Measurements from ENCODE around the gene NSMCE1. TPM values are rescaled to one million over a fixed set of nuclear protein-coding genes. Genes with fewer than 3 reads are reported as not detected.

Gene NSMCE1
- total and polyA plus RNA-seq, 2 of the 8 experiments (the other 6 are each of a cell fraction or from before 2014, with no cell fraction given): 8.1 to 16.6 TPM

GRCh38 chr16:27304102-27304501 is 35.5 kb upstream of the NSMCE1 start:
- 91% methylated on average over 2 of the region's 2 CpGs; no CpG with 5 or more reads in 1 of the 2 experiments for WGBS, 2 experiments (ENCODE audit: extremely low coverage in 1 of 2, insufficient coverage in 1 of 2, insufficient read length in 1 of 2, insufficient replicate concordance in 2 of 2, low coverage in 1 of 2, low lambda C conversion rate in 2 of 2, missing lambda C conversion rate in 1 of 2)
- FAIRE-seq (no peak), DNase-seq (ENCODE audit: low read depth in 1 of 2, low spot score in 2 of 2) (no peak)
- TF ChIP-seq FOSL1 (IDR thresholded peaks at IDR 0.05; ENCODE audit: insufficient read depth, low read depth, low read length): no peak
- TF ChIP-seq POLR2A (IDR thresholded peaks at IDR 0.05; ENCODE audit: control extremely low read depth in 1 of 2, low read depth in 2 of 2, low read length in 2 of 2): no peak
- no peak for TF ChIP-seq HDAC2 (IDR thresholded peaks at IDR 0.05; ENCODE audit: borderline replicate concordance in 1 of 2, low read depth in 2 of 2, low read length in 2 of 2)
- no peak for TF ChIP-seq GABPA (IDR thresholded peaks at IDR 0.05; ENCODE audit: borderline replicate concordance, insufficient read depth, low read length)
- no peak for TF ChIP-seq CBX8 (IDR thresholded peaks at IDR 0.05; ENCODE audit: borderline replicate concordance, low read depth, low read length)
- TF ChIP-seq CEBPB (IDR thresholded peaks at IDR 0.05; ENCODE audit: low read depth, low read length): no peak
- TF ChIP-seq RAD21 (IDR thresholded peaks at IDR 0.05 in 1 of 2, conservative IDR thresholded peaks at IDR 0.05 in 1 of 2; ENCODE audit: low read depth in 2 of 2, low read length in 2 of 2): no peak
- no peak for TF ChIP-seq SP1 (IDR thresholded peaks at IDR 0.05; ENCODE audit: low read depth, low read length)
- TF ChIP-seq CBX5 (IDR thresholded peaks at IDR 0.05; ENCODE audit: low read depth, low read length): no peak
- TF ChIP-seq E2F6 (IDR thresholded peaks at IDR 0.05): no peak
- no peak for TF ChIP-seq TCF12 (IDR thresholded peaks at IDR 0.05; ENCODE audit: low read depth, low read length)
- TF ChIP-seq TAF7 (optimal IDR thresholded peaks at IDR 0.05; ENCODE audit: borderline replicate concordance, low read depth, low read length): no peak
- TF ChIP-seq MAX (IDR thresholded peaks at IDR 0.05): no peak

More at GRCh38 chr16:27304102-27304501, 35.5 kb upstream of the NSMCE1 start:
- Histone ChIP-seq H2AK5ac (ENCODE audit: low read depth, low read length) (no peak overlapping the region), H2AFZ (ENCODE audit: low read length) (no peak overlapping the region), H4K8ac (ENCODE audit: extremely low read depth, insufficient read depth, low read length) (no peak overlapping the region), H3K18ac (ENCODE audit: extremely low read depth, low read length) (no peak overlapping the region), H3K56ac (replicated peaks; ENCODE audit: insufficient read length, low read depth, low read length) (no peak overlapping the region), H3K27me3 (replicated peaks in 1 of 4; ENCODE audit: control insufficient read depth in 3 of 4, extremely low read depth in 1 of 4, insufficient read depth in 3 of 4, low read length in 3 of 4) (no peaks in the 10 kb centered on the region), H3K23ac (ENCODE audit: insufficient read length) (no peak overlapping the region), H4K5ac (ENCODE audit: insufficient read length, low read depth, low read length) (no peak overlapping the region), H3K23me2 (ENCODE audit: low read depth, low read length) (peaks cover 7% of the 10 kb centered on the region; the same call in 1 of the 2 replicates), H2BK12ac (ENCODE audit: low read depth, low read length) (no peak overlapping the region), H2BK15ac (ENCODE audit: low read length) (no peak overlapping the region), H3K4me2 (ENCODE audit: insufficient read depth in 1 of 2, low read depth in 2 of 2, low read length in 2 of 2) (no peak overlapping the region), H4K91ac (replicated peaks; ENCODE audit: insufficient read length, low read length) (no peak overlapping the region), H2BK20ac (ENCODE audit: low read length) (no peak overlapping the region), H3K4me3 (ENCODE audit: extremely low read depth in 1 of 4, insufficient read depth in 2 of 4, low read depth in 3 of 4, low read length in 4 of 4) (no peak overlapping the region), H3K9me3 (ENCODE audit: insufficient read depth in 2 of 2, low read depth in 1 of 2, low read length in 1 of 2) (no peaks in the 10 kb centered on the region; a peak in 1 of 4 replicates), H2BK5ac (ENCODE audit: low read depth, low read length) (no peak overlapping the region), H3K79me1 (ENCODE audit: low read depth, low read length) (no peaks in the 10 kb centered on the region; the same call in 1 of the 2 replicates), H3K4me1 (replicated peaks in 1 of 4; ENCODE audit: control insufficient read depth in 3 of 4, insufficient read depth in 4 of 4, low read length in 3 of 4) (peaks cover 0 to 2% (median 0%) of the 10 kb centered on the region in 4 experiments; a peak in 1 of 7 replicates), H4K20me1 (replicated peaks in 1 of 2; ENCODE audit: control insufficient read depth in 1 of 2, insufficient read depth in 2 of 2, low read length in 2 of 2) (peaks cover 0 to 2% of the 10 kb centered on the region in 2 experiments), H2BK120ac (replicated peaks; ENCODE audit: low read depth, low read length) (no peak overlapping the region), H3K79me2 (ENCODE audit: control insufficient read depth in 1 of 2, insufficient read depth in 2 of 2, low read length in 2 of 2) (no peaks in the 10 kb centered on the region; a peak in 1 of 4 replicates), H3K14ac (ENCODE audit: insufficient read length) (no peak overlapping the region), H3K9ac (replicated peaks in 1 of 4; ENCODE audit: extremely low read depth in 1 of 4, low read depth in 3 of 4, low read length in 3 of 4) (no peak overlapping the region), H3K4ac (replicated peaks; ENCODE audit: insufficient read length, low read depth, low read length) (no peak overlapping the region), H3K36me3 (ENCODE audit: control insufficient read depth in 2 of 4, insufficient read depth in 4 of 4, low read length in 3 of 4) (no peaks in the 10 kb centered on the region), H3K27ac (ENCODE audit: low read depth, low read length) (no peak overlapping the region)
- ChIA-PET POLR2A (ENCODE audit: partially characterized antibody) (interaction anchor here (0.7 to 0.8 kb wide), 3 partner anchors 12 to 32 kb away, joined by 3 to 5 read pairs (median 3); no protein-coding TSS in a partner anchor), CTCF (ENCODE audit: partially characterized antibody) (interaction anchor here (1.0 to 1.7 kb wide), 6 partner anchors 33 to 71 kb away, joined by 3 to 7 read pairs (median 4); no protein-coding TSS in a partner anchor)

All from H1 (cell line).